Activated CD4-positive, CD25-positive, alpha-beta regulatory T cell treated with anti-CD3 and anti-CD28 coated beads, Interleukin-2, amount 50 U/mL, for 24 hours (primary cell): ENCODE data around the gene FNDC3B.
"Not testable (repeated sequence)": the region's sequence is repeated elsewhere in the genome, so short reads cannot be mapped to it uniquely, and the experiment has no call there.

ENCODE experiments used
- ATAC-seq, 2 donors: fragments of 150-1000 bp; cut with Tn5 transposase; one replicate each; pipeline ENCODE4 v1.10.0; 2021; ENCODE audit warnings: mild to moderate bottlenecking in 1 of 2, moderate library complexity in 1 of 2

FNDC3B gene

GRCh38 chr3:172074586-172074985 lies 35.2 kb downstream of the FNDC3B start:
- no peak for ATAC-seq

DNA sequence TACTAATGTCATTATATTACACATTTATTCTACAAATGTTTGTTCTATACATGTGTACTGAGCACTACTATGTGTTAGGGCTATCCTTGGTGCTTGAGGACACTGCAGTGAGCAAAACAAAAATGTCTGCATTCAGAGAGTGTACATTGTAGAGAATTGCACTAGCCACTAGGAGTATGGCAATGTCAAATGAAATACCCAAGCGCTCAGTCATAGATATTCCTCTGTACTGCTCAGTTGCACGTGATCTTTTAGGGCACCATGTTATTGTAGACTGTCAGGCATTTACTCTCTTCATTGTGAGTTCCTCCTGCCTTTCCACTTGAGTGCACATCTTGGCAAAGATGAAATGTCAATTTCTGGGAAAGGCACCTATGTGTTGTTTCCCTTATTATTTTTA lies 36.8 kb downstream of the FNDC3B start:
- no peak for ATAC-seq

DNA sequence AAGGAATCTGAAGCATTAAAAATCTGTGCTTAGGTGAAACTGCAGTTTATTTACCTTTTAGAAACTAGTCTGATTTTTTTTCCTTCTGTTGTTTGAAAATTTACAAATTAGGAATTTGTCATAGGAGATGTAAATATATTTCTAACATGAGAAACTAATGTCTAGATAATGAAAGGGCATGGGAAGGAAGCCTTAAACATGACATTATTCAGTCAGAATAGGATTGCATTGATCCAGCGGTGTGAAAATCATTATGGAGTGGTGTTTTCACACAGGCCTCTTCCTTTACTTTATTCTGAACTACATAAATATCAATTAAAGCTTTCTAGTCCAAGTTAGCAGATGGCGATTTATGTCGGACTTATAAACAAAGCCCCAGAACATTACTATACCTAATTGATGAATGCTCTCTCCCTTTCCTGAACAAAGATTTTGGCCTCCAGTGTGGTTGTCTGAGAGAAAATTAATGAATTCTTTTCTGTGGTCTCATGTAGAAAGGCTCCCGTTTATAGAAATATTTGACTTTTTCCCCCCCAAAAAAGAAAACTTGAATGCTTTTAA lies 37.9 kb downstream of the FNDC3B start:
- no peak for ATAC-seq

DNA sequence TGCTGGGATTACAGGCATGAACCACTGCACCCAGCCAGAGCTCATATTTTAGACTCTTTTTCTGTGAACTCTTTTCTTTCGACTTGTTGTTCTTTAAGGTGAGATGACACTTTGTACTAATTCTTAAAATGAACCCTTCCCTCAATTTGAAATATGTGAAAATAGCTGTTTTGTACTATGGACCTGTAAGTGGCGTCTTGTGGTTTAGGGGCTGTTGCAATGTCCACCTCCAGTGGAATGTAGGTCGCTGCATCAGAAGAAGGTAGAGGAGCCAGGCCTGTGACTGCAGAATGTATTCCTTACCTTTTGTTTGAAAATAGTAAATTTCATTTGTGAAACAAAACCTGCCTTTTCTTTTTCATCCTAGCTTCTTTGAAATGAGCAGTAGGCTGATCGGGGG lies 38.9 kb downstream of the FNDC3B start:
- no peak for ATAC-seq

- ATAC-seq = no peak
These were observed 39.3 kb downstream of the FNDC3B start for GRCh38 chr3:172078721-172079120.

DNA sequence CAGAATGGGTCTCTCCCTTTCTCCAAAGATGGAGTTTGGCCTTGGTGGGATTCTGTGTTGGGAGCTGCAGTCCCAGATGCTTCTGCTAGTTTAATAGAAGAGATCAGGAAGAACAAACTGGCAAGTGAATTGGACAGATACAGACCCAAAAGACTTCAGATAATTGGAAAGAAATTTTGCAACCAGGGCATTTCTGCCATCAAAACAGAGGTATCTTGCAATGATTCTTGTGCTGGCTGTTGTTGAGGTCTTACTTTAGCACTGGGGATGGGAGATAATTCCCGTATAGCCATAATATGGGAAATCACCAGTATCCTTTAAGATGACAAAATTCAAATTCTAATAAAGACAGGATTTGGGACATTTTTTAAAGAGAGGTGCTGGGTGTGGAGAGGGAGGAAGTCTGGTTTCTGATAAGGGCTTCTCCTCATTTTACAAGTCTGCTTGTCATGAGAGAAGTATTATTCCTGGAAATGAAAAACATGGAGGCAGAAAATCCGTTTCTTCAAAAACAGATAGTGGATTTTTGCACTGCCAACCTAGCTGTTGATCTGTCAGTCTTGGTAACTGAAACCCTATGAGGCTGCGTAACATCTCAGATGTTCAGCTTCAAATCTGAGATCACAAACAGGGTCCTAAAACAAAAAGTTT lies 40.1 kb downstream of the FNDC3B start:
- no peak for ATAC-seq

GRCh38 chr3:172080503-172080902 lies 41.1 kb downstream of the FNDC3B start:
- no peak for ATAC-seq

DNA sequence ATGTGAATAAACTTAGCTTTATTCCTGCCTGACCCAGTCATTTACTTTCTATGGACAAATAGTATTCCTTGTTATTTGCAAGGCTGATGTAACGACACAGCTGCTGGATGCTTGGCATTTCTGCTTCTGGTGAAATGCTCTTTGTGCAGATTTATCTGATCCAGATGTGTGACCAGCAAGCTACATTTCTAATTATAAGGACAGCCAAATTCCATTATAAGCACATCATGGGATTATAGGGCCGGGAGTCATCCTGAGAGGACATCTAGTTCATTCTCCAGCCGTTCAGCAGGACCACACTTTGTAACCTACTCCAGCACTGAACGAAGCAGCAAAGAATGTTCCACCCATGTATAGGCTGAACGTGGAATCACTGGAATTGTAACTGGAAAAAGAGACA lies 42.9 kb downstream of the FNDC3B start:
- no peak for ATAC-seq

- ATAC-seq = no peak
These were observed 43.6 kb downstream of the FNDC3B start for GRCh38 chr3:172082820-172083513.

- ATAC-seq = no peak
These were observed 44.6 kb downstream of the FNDC3B start for GRCh38 chr3:172083995-172084409.

- peak; percentile 28 to 54 for ATAC-seq
These were observed 45.6 kb downstream of the FNDC3B start for GRCh38 chr3:172084871-172085556.

GRCh38 chr3:172085557-172085895 lies 46.1 kb downstream of the FNDC3B start:
- ATAC-seq = no peak

DNA sequence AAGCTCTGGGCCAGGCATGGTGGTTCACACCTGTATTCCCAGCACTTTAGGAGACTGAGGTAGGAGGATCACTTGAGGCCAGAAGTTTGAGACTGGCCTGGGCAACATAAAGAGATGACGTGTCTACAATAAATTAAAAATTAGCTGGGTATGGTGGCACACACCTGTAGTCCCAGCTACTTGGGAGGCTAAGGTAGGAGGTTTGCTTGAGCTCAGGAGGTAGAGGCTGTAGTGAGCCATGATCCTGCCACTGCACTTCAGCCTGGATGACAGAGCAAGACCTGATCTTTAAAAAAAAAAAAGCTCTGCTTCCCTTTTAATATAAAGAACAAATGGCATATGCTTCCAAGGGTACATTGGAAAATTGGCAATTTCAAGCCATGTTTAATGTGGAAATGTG lies 46.7 kb downstream of the FNDC3B start:
- no peak for ATAC-seq

DNA sequence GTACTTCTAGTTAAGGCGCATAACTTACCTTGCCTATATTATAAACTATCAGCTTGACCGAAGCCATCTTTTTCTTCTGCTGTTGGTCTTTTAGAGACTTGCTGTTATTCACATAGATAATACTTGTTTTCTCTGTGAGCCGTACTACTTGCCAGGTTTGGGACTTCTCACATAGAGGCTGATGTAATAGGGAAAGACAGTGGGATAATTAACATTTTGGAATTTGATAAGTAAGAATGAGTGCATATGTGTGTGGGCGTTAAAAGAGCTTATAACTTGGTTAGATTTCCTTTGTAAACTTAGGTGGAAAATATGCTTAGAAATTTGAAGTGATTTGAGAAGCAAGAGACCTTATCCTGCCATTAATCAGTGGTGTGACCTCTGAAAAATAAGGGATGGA lies 47.8 kb downstream of the FNDC3B start:
- no peak for ATAC-seq

DNA sequence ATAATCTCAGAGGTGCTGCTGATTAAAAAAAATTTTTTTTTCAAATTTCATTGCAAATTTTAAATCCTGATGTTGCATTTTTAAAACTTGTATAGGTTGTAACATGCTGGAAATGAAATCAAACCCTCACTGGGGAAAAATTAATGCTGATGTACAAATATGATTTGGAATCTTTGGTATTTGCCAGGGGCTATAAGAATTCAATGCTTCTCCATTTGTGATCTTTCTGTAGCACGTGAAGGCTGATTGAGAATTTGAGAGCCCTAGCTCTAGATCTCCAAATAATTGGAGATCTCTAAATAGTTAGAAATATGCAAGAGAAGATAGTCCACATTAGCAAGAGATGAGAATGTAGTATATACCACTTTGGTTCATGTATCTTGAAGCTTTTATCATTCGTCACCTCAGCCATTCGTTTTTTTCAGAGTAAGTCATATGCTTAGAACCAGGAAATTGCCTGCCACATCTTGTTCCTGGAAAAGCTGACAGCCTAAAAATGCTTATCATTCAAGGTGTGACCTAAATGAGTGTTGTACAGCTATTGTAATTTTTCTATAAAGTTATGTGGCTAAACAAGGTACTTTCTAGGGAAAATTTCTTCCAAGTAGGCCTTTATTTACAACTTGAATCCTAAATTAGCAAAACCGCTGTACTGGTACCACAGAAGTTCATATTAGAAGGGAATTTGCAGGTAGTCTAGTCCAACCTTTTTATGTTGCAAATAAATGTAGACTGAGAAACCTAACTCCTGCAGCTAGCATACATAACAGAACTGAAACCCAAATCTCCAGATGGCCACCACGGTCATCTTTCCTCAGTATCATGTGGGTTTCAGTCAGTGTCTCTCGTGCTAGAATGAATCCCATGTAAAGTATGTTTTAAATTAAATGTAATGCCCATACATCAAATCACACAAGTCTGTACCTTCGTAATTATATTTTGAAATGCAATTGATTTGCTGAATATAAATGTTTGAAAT lies 48.5 kb downstream of the FNDC3B start:
- ATAC-seq = peak; percentile 34 to 52

DNA sequence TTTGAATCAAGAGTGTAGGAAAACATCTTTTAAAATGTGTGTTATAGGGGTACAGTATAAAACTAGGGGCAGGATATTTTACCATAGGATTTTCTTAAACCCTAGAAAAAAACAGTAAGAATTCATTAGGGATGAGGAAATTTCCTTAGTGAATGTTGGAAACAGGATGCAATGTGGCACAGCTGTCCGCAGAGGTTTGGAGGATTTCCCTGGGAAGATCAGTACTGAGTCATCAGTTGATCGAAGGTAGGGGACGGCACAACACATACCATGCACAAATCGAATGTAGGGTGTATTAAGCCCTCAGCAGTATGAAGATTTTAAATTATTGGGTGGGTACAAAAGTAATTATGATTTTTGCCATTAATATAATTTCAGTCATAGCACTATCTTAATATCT lies 49.9 kb downstream of the FNDC3B start:
- ATAC-seq = no peak

GRCh38 chr3:172090035-172090434 lies 50.7 kb downstream of the FNDC3B start:
- no peak for ATAC-seq

DNA sequence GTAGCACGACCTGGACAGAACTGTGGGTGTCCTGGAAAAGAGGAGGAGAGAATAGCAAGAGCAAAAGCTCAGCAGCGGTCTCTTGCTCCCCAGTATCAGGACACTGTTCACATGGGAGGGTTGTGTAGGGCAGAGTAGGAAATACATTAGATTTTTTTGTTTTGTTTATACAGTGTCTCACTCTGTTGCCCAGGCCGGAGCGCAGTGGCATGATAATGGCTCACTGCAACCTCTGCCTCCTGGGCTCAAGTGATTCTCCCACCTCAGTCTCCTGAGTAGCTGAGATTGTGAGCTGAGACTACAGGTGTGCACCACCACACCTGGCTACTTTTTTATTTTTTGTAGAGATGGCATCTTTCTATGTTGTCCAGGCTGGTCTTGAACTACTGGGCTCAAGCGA lies 53.3 kb downstream of the FNDC3B start:
- ATAC-seq = no peak

GRCh38 chr3:172093581-172094443 lies 54.4 kb downstream of the FNDC3B start:
- not testable (repeated sequence) for ATAC-seq

DNA sequence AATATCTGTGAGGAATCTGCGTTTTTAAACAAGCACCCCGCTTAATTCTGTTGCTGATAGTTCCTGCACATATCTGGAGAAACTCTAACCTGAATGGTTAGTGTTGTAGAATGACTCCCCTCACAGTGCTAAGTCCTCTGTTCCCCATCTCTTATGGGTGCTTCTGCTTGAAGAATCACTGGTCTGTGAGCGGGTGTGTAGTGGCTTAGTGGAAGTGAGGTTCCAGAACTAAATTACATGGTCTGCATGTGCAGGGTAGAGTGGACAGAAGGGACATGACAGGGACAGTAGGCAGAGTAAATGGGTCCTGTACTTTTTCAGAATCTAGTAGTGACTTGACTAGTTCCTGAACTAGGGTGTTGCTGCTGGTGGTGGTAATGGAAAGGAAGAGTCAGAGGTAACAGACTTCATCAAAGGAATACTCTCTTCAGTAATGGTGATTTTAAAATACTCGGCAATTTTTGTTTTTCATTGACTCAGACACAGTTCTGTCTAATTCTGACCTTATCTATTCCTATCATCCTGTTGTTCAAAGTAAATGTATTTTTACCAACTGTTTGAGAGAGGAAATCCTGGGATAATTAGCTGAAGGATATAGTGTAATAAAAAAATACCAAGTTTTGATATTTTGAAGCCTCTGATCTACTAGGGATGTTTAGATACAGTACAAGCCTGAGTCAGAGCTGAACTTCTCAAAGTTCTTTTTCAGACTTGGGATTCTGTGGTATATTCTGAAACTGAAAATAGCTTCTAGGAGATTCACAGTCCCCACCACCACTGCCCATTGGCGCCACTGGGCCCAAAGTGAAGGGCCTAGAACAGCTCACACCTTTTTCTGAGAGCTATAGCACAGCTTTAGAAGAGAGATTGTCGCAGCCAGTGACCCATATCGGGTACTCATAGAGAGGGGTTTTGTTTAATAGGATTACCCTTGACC lies 55.5 kb downstream of the FNDC3B start:
- ATAC-seq = peak; percentile 33 to 53
